GM12872 (cell line): Measurements from ENCODE around the gene HDAC9.

Source experiments
- CTCF ChIP-seq: IDR thresholded peaks from 3 replicates; pipeline ENCODE4 v1.5.1; 2011; ENCODE audit warnings: low read depth, mild to moderate bottlenecking, low read length, moderate library complexity; ENCODE audit not compliant: insufficient read depth

The HDAC9 gene

GRCh38 chr7:18777314-18777713 lies 281.8 kb downstream of the HDAC9 start:
- TF ChIP-seq CTCF: no peak

- TF ChIP-seq CTCF: no peak
Observed at GRCh38 chr7:18778594-18778993, 283.0 kb downstream of the HDAC9 start.

GRCh38 chr7:18780266-18780665 lies 284.7 kb downstream of the HDAC9 start:
- TF ChIP-seq CTCF: no peak

GRCh38 chr7:18780938-18781337 lies 285.4 kb downstream of the HDAC9 start:
- no peak for TF ChIP-seq CTCF

GRCh38 chr7:18786196-18786727 lies 290.7 kb downstream of the HDAC9 start:
- TF ChIP-seq CTCF: no peak

GRCh38 chr7:18786796-18787195 lies 291.2 kb downstream of the HDAC9 start:
- TF ChIP-seq CTCF: no peak

- no peak for TF ChIP-seq CTCF
Observed at GRCh38 chr7:18788026-18788425, 292.5 kb downstream of the HDAC9 start.
